GM19452 (cell line): ENCODE data around the gene SSH3.

Experiments used
- ATAC-seq: cut with Tn5 transposase; IDR thresholded peaks from one replicate; pipeline ENCODE4 v1.9.1; 2021; ENCODE audit not compliant: unreplicated experiment

Gene SSH3

GRCh38 chr11:67357831-67358670 is 54.7 kb downstream of the SSH3 start:
- no peak for ATAC-seq
